Upper lobe of right lung (tissue), 1 donor: ENCODE results near the gene C2orf49. TPM values are rescaled to one million over a fixed set of nuclear protein-coding genes. Genes with fewer than 3 reads are reported as not detected.

Source experiments
- ATAC-seq: fragments of 200-7000 bp; cut with Tn5 transposase; one replicate; pipeline ENCODE4 v1.9.1; 2020; ENCODE audit warnings: mild to moderate bottlenecking, moderate library complexity
- DNase-seq: peaks from one replicate; pipeline ENCODE4 v3.0.0-alpha.2; 2020
- H3K27ac ChIP-seq: fragments of 200-600 bp; one replicate; pipeline ENCODE4 v1.8.0; 2022
- H3K27me3 ChIP-seq: fragments of 200-600 bp; one replicate; pipeline ENCODE4 v1.8.0; 2022; ENCODE audit warnings: mild to moderate bottlenecking
- H3K36me3 ChIP-seq: fragments of 200-600 bp; one replicate; pipeline ENCODE4 v1.8.0; 2022
- H3K4me1 ChIP-seq: fragments of 200-600 bp; one replicate; pipeline ENCODE4 v1.8.0; 2022
- H3K4me3 ChIP-seq: fragments of 200-600 bp; one replicate; pipeline ENCODE4 v1.8.0; 2022; ENCODE audit warnings: mild to moderate bottlenecking
- H3K9me3 ChIP-seq: fragments of 200-600 bp; one replicate; pipeline ENCODE4 v1.8.0; 2022
- intact Hi-C: fragments of 100-400 bp; cut with DNase I; formaldehyde crosslinking; loops from one replicate; pipeline ENCODE4 v1.11.0; 2022
- total RNA-seq: library from RNA; stranded (reverse); fragmentation: NEBNext Ultra II Directional; extraction: Animal tissue kit (Norgen Biotek cat#: 25700); gene quantifications from one replicate; pipeline ENCODE4 v1.2.1, GENCODE V29; 2021
- TF ChIP-seq, protein P1 (sequence below): fragments of 200-600 bp; IDR thresholded peaks from one replicate; pipeline ENCODE4 v1.8.0; 2022; ENCODE audit warnings: antibody characterized with exemption
- donor health status: DM: no; HTN: yes; CAD: no; lungs with severe emphysema.

The C2orf49 gene
- total RNA-seq, 1 donor from 2014 or later, result 18.0 TPM

GRCh38 chr2:105327690-105328089 lies 9.7 kb upstream of the C2orf49 start:
- Histone ChIP-seq H3K27ac (no peak overlapping the region), H3K27me3 (no peaks in the 10 kb centered on the region), H3K36me3 (no peaks in the 10 kb centered on the region), H3K9me3 (no peaks in the 10 kb centered on the region), H3K4me3 (no peak overlapping the region), H3K4me1 (peaks cover 18% of the 10 kb centered on the region)
- no peak for ATAC-seq
- DNase-seq, result no peak
- TF ChIP-seq, protein P1, sequence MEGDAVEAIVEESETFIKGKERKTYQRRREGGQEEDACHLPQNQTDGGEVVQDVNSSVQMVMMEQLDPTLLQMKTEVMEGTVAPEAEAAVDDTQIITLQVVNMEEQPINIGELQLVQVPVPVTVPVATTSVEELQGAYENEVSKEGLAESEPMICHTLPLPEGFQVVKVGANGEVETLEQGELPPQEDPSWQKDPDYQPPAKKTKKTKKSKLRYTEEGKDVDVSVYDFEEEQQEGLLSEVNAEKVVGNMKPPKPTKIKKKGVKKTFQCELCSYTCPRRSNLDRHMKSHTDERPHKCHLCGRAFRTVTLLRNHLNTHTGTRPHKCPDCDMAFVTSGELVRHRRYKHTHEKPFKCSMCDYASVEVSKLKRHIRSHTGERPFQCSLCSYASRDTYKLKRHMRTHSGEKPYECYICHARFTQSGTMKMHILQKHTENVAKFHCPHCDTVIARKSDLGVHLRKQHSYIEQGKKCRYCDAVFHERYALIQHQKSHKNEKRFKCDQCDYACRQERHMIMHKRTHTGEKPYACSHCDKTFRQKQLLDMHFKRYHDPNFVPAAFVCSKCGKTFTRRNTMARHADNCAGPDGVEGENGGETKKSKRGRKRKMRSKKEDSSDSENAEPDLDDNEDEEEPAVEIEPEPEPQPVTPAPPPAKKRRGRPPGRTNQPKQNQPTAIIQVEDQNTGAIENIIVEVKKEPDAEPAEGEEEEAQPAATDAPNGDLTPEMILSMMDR, result no peak
- intact Hi-C loops, result no loop called here

DNA sequence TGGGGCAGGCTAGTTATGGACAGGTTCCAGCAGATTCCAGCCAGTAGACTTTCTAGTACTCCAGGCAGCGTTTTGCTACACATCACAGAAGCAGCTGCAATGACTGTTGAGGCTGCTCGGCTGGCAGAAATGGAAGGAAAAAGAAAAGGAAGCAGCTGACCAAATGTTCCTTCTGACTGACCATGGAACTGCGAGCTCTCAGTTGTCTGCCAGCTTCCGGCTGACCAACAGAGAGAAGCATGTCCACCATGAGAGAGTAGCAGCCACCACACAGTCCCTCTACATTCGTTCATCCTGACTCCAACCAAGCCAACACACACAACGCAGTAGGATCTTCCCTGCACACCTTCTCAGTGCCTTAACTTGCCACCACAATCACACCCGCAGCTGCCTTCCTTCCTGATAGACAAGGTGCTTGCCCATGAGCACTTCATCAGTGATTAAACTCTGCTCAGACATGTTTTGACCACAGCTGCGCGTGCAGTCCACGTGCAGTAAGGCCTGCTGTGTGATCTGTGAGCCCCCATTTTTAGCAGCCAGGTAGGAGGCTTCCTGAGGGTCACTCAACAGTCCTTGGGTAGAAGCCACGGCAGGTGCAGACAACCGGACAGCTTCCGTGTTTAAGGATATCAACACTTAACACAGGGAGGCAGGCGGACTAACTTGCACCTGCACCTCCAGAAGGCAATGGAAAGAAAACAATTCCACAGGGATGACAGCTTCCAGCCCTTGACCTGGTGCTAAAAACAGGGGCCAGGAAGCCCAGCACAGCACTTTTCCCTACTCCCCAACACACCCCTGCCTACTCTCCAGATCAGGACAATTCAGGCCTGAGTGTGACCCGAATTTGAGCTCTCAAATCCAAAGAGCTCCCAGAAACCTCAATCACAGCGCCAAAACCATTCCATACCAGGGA lies 8.8 kb upstream of the C2orf49 start:
- intact Hi-C loops, result no loop called here
- Histone ChIP-seq H3K4me1 (peaks cover 18% of the 10 kb centered on the region), H3K36me3 (no peaks in the 10 kb centered on the region), H3K27ac (peak overlapping the region; percentile 71), H3K4me3 (peak overlapping the region; percentile 62), H3K27me3 (no peaks in the 10 kb centered on the region), H3K9me3 (no peaks in the 10 kb centered on the region)
- peak; percentile 32 for ATAC-seq
- TF ChIP-seq, protein P1, result no peak
- DNase-seq, result peak; percentile 64

DNA sequence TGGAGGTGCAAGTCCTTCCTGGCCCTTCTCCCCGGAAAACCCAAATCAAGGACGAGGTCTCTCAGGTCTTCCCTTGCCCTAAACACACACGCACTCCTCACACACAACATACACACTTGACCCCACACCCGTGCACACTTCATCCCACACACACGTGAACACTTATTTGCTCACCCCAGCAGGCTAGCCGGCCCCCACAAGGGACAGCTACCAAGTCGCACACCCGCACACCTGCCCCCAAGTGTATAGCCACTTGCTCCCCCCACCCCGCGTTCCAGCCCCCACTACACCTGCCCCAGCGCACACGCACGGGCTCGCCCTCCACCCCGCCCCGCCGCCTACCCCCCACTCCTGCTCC lies 8.2 kb upstream of the C2orf49 start:
- ATAC-seq, result peak; percentile 30
- H3K27me3 ChIP-seq, result no peaks in the 10 kb centered on the region
- peak overlapping the region; percentile 62 for H3K4me3 ChIP-seq
- H3K9me3 ChIP-seq, result no peaks in the 10 kb centered on the region
- H3K27ac ChIP-seq, result peak overlapping the region; percentile 71
- TF ChIP-seq, protein P1, result no peak
- no peak for DNase-seq
- no peaks in the 10 kb centered on the region for H3K36me3 ChIP-seq
- peaks cover 18% of the 10 kb centered on the region for H3K4me1 ChIP-seq
- intact Hi-C loops, result no loop called here

DNA sequence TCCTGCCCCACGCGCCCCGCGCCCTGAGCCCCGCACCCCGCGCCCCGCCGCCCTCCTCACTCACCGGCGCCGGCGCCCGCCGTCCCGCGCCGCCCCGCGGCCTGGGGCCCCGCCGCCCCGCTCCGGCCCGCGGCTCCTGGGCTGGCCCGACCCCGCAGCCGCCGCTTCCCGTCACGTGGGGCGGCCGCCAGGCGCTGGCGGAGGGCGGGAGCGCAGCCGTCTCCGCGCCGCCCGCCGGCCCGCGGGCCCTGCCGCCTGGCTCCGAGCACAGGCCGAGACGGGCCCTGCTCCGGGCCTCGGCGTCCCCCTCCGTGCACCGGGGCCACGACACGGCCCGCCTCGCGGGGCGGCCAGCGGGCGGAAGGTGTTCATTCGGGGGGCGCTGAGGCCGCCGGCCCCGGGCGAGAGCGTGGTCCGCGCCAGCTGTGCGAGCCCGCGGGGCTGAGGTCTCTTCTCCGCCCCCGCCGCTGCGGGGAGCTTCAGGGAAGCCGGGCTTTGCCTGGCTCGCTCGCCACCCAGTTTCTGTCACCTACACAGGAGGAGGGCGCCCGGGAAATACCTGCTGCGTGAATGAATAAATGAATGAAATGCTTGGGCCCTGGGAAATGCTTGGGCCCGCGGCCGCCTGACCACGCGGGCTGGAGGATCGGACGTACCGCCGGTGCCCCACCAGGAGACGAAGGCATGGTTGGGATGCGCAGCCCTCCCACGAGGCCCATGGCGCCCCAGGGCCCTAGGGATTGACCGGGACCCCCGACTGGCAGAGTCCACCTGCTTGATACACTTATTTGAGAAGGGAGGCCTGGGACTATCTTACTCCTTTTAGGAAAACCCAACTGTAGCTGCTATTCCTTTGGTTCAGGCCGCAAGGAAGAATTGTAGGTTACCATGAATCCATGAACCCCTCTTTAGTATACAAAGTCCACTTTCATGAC lies 7.5 kb upstream of the C2orf49 start, which contains the start of gene TGFBRAP1:
Gene TGFBRAP1, minus strand, starts transcription at position 175 of the 935 bp plus-strand sequence. CDS start 21,434 bp downstream, outside the sequence.
- Histone ChIP-seq H3K4me3 (peak within 1 kb of the TSS; percentile 62), H3K36me3 (no peaks in the 10 kb centered on the region), H3K9me3 (no peaks in the 10 kb centered on the region), H3K27me3 (no peaks in the 10 kb centered on the region), H3K4me1 (peaks cover 18% of the 10 kb centered on the region), H3K27ac (peak within 1 kb of the TSS; percentile 80)
- DNase-seq (peak; percentile 82), ATAC-seq (peak; percentile 94)
- intact Hi-C loops, result no loop called here
- TF ChIP-seq, protein P1, result no peak

- TF ChIP-seq, protein P1, result no peak
- intact Hi-C loops, result no loop called here
- H3K4me1 ChIP-seq, result peaks cover 18% of the 10 kb centered on the region
- no peaks in the 10 kb centered on the region for H3K9me3 ChIP-seq
- ATAC-seq (no peak), DNase-seq (no peak)
- H3K27ac ChIP-seq, result no peak overlapping the region
- no peaks in the 10 kb centered on the region for H3K27me3 ChIP-seq
- no peaks in the 10 kb centered on the region for H3K36me3 ChIP-seq
- H3K4me3 ChIP-seq, result no peak overlapping the region
Observed at GRCh38 chr2:105330681-105331375, 6.5 kb upstream of the C2orf49 start.
